Glutamatergic neuron (in vitro differentiated cells): Measurements from ENCODE around the gene COA3. TPM values are rescaled to one million over a fixed set of nuclear protein-coding genes. Genes with fewer than 3 reads are reported as not detected.

ENCODE experiments used
- DNase-seq: peaks from one replicate; pipeline ENCODE4 v3.0.0; 2022
- H3K27ac Mint-ChIP-seq: one replicate; pipeline ENCODE4 v1.8.0; 2020; ENCODE audit warnings: mild to moderate bottlenecking, mixed read lengths, inconsistent platforms; ENCODE audit not compliant: unreplicated experiment
- H3K27me3 Mint-ChIP-seq: one replicate; pipeline ENCODE4 v1.8.0; 2020; ENCODE audit warnings: mild to moderate bottlenecking, moderate library complexity, mixed read lengths, inconsistent platforms; ENCODE audit not compliant: unreplicated experiment
- H3K36me3 Mint-ChIP-seq: one replicate; pipeline ENCODE4 v1.8.0; 2020; ENCODE audit warnings: mild to moderate bottlenecking, mixed read lengths, inconsistent platforms; ENCODE audit not compliant: unreplicated experiment
- H3K4me1 Mint-ChIP-seq: one replicate; pipeline ENCODE4 v1.8.0; 2020; ENCODE audit warnings: mild to moderate bottlenecking, low read depth, mixed read lengths, inconsistent platforms; ENCODE audit not compliant: unreplicated experiment
- H3K4me3 Mint-ChIP-seq: one replicate; pipeline ENCODE4 v1.8.0; 2020; ENCODE audit warnings: mild to moderate bottlenecking, mixed read lengths, inconsistent platforms; ENCODE audit not compliant: unreplicated experiment
- H3K9me3 Mint-ChIP-seq: one replicate; pipeline ENCODE4 v1.8.0; 2020; ENCODE audit warnings: mild to moderate bottlenecking, moderate library complexity, mixed read lengths, inconsistent platforms; ENCODE audit not compliant: unreplicated experiment
- total RNA-seq: library from RNA; stranded (reverse); fragmentation: NEBNext Ultra II Directional; extraction: Animal tissue kit (Norgen Biotek cat#: 25700); gene quantifications from one replicate; pipeline ENCODE4 v1.2.1, GENCODE V29; 2021; ENCODE audit not compliant: unreplicated experiment
- TF ChIP-seq, protein P1 (sequence below): fragments of 200-600 bp; sonication (generic); IDR thresholded peaks from one replicate; pipeline ENCODE4 v1.5.0; 2021; ENCODE audit not compliant: partially characterized antibody, unreplicated experiment

Gene COA3
- total RNA-seq, 1 donor from 2014 or later = 56.7 TPM

DNA sequence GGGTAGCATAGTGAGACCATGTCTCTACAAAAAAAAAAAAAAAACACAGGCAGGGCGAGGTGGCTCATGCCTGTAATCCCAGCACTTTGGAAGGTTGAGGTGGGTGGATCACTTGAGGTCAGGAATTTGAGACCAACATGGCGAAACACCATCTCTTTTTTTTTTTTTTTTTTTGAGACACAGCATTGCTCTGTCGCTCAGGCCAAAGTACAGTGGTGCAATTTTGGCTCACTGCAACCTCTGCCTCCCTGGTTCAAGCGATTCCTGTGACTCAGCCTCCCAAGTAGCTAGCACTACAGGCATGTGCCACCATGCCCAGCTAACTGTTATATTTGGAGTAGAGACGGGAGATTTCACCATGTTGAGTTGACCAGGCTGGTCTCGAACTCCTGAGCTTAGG lies 32.4 kb downstream of the COA3 start:
- Mint-ChIP-seq H3K27me3 (peaks cover 10% of the 10 kb centered on the region), H3K36me3 (no peaks in the 10 kb centered on the region), H3K27ac (no peak overlapping the region), H3K4me3 (no peak overlapping the region), H3K4me1 (peaks cover 5% of the 10 kb centered on the region), H3K9me3 (no peaks in the 10 kb centered on the region)
- TF ChIP-seq, protein P1, sequence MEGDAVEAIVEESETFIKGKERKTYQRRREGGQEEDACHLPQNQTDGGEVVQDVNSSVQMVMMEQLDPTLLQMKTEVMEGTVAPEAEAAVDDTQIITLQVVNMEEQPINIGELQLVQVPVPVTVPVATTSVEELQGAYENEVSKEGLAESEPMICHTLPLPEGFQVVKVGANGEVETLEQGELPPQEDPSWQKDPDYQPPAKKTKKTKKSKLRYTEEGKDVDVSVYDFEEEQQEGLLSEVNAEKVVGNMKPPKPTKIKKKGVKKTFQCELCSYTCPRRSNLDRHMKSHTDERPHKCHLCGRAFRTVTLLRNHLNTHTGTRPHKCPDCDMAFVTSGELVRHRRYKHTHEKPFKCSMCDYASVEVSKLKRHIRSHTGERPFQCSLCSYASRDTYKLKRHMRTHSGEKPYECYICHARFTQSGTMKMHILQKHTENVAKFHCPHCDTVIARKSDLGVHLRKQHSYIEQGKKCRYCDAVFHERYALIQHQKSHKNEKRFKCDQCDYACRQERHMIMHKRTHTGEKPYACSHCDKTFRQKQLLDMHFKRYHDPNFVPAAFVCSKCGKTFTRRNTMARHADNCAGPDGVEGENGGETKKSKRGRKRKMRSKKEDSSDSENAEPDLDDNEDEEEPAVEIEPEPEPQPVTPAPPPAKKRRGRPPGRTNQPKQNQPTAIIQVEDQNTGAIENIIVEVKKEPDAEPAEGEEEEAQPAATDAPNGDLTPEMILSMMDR = no peak
- no peak for DNase-seq

DNA sequence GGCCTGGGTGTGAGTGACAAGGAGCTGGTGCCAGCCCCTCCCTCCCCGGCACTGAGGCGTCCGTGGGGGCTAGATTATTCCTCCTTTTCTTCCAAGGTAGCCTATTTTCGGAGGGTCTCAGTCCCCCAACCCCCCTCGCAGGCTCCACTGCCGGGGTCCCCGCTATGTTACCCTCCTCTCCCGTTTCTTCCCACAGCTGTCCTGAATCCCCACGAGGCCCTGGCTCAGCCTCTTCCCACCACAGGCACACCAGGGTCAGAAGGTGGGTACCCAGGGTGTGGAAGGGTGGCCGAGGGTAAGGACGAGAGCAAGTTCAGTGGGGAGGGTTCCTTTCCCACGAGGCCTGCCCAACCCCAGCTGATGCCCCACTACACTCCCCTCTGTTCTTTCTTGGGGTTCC lies 36.9 kb downstream of the COA3 start:
- Mint-ChIP-seq H3K9me3 (no peaks in the 10 kb centered on the region), H3K4me3 (peak overlapping the region; percentile 57), H3K4me1 (peaks cover 5% of the 10 kb centered on the region), H3K27me3 (peaks cover 12% of the 10 kb centered on the region), H3K27ac (no peak overlapping the region), H3K36me3 (no peaks in the 10 kb centered on the region)
- TF ChIP-seq, protein P1 = no peak
- no peak for DNase-seq

DNA sequence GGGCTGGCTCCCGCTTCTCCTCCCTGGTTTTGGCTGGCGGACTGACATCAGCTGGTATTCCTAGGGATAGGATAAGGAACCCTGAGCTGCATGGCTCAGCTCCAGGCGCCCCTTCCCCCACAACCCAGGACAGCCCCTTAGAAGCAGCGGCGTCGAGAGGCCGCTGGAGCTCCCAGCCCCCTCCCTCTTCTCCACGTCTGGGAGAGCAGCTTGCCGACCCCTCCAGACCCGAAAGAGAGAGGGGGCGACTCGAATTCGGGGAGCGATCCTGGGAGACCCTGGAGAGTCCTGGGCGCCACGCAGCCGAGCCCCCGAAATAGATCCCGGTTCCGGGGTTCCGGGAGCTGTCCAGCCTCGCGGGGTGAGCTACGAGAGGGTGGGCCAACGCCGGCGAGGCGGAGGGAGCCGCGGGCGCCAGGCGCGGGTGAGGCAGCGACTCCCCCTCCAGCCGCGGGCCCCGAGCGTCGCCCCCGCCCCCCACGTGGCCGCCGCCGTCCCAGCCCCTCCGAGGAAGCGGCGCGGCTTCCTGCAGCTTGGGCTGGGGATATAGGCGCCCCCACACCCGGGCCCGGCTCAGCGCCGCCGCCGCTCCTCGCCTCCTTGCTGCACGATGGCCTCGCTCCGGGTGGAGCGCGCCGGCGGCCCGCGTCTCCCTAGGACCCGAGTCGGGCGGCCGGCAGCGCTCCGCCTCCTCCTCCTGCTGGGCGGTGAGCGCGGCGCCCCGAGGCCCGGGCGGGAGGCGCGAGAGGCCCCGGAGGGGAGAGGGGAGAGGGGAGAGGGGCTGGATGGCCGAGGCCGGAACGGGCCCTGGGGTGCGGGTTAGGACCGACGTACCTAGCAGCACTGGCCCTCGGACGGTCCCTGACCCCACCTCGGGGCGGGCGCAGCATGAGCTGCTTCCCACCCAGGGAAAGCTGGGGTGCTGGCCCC lies 37.6 kb downstream of the COA3 start, which contains the start of gene RAMP2:
Gene RAMP2 (plus strand): TSS at position 576 of the 930 bp plus-strand sequence. CDS start 35 bp downstream, at position 611.
- Mint-ChIP-seq H3K4me1 (peaks cover 5% of the 10 kb centered on the region), H3K9me3 (no peaks in the 10 kb centered on the region), H3K36me3 (no peaks in the 10 kb centered on the region), H3K4me3 (peak within 1 kb of the TSS; percentile 65), H3K27ac (no peak within 1 kb of the TSS), H3K27me3 (peaks cover 12% of the 10 kb centered on the region)
- TF ChIP-seq, protein P1 = no peak
- peak; percentile 66 for DNase-seq

DNA sequence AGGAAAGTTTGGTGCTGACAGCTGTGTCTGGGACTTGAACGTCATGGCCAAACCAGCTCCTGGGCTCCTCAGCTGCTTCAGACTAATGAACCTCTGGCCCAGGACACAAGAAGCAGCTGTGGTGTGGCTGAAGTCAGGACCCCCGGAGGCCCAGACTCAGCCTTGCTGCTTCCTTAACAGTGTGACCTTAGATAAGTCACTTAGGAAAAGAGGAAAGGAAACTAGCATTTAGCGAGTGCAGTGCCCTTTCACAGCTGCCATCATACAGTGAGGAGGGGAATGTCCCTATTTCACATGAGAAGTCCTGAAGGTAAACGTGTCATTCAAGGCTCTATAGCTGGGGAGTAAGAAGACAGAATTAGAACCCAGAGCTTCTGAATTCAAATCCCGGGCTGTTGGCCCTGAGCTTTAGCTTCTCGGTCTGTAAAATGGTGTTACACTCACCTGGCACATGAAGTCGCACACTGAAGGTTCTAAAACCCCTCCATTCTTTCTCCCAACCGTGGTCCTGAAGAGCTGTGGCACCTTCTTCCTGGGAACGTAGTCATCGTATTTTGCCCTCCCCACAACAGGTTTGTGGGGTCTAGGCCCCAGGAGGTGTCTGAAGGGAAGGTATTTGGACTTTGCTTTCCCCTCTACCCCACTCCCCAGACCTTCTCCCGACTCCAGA lies 38.4 kb downstream of the COA3 start:
- no peaks in the 10 kb centered on the region for H3K36me3 Mint-ChIP-seq
- no peak for DNase-seq
- peaks cover 9% of the 10 kb centered on the region for H3K27me3 Mint-ChIP-seq
- no peak overlapping the region for H3K27ac Mint-ChIP-seq
- H3K9me3 Mint-ChIP-seq = no peaks in the 10 kb centered on the region
- H3K4me1 Mint-ChIP-seq = peaks cover 5% of the 10 kb centered on the region
- TF ChIP-seq, protein P1 = no peak
- peak overlapping the region; percentile 65 for H3K4me3 Mint-ChIP-seq
